IPS-20b (cell line): ENCODE results near the gene RNF39.
A peak's percentile ranks its signal among the peaks of the same experiment; 100 is the strongest.
"Not testable (repeated sequence)": the region's sequence is repeated elsewhere in the genome, so short reads cannot be mapped to it uniquely, and the experiment has no call there.

Experiments used
- H3K27ac ChIP-seq: one replicate; pipeline ENCODE4 v1.5.1; 2013; ENCODE audit warnings: low read length
- H3K27me3 ChIP-seq: 2 replicates; pipeline ENCODE4 v1.6.1; 2013; ENCODE audit warnings: mild to moderate bottlenecking, low read length, inconsistent platforms; ENCODE audit not compliant: insufficient read depth
- H3K36me3 ChIP-seq: 2 replicates; pipeline ENCODE4 v1.6.1; 2013; ENCODE audit warnings: low read depth, mild to moderate bottlenecking, inconsistent platforms, low read length, moderate library complexity; ENCODE audit not compliant: insufficient read depth
- H3K4me1 ChIP-seq: 2 replicates; pipeline ENCODE4 v1.6.1; 2013; ENCODE audit warnings: mild to moderate bottlenecking, control low read depth, inconsistent platforms, low read length, moderate library complexity; ENCODE audit not compliant: insufficient read depth
- H3K4me3 ChIP-seq: 2 replicates; pipeline ENCODE4 v1.5.1; 2013; ENCODE audit warnings: mild to moderate bottlenecking, low read length, inconsistent platforms
- H3K9ac ChIP-seq: 2 replicates; pipeline ENCODE4 v1.6.1; 2013; ENCODE audit warnings: low read depth, mild to moderate bottlenecking, inconsistent platforms, low read length, moderate library complexity
- H3K9me3 ChIP-seq: 2 replicates; pipeline ENCODE4 v1.6.1; 2013; ENCODE audit warnings: mild to moderate bottlenecking, low read depth, low read length, inconsistent platforms; ENCODE audit not compliant: insufficient read depth

Gene RNF39

GRCh38 chr6:30075094-30075789, at the start of gene RNF39:
Gene RNF39 (minus strand): TSS chr6:30075769. CDS start chr6:30075585, 184 bp downstream.
- H3K27ac ChIP-seq: peak within 1 kb of the TSS; percentile 18
- H3K27me3 ChIP-seq: peaks cover 61% of the 10 kb centered on the region
- H3K36me3 ChIP-seq: peaks cover 5% of the 10 kb centered on the region; the same call in 1 of the 2 replicates
- H3K4me3 ChIP-seq: peak within 1 kb of the TSS; percentile 74
- peaks cover 12% of the 10 kb centered on the region for H3K4me1 ChIP-seq
- H3K9me3 ChIP-seq: no peaks in the 10 kb centered on the region
- H3K9ac ChIP-seq: peak within 1 kb of the TSS; percentile 62; the same call in 1 of the 2 replicates

GRCh38 chr6:30122515-30122914, 46.9 kb upstream of the RNF39 start:
- H3K4me3 ChIP-seq: no peak overlapping the region
- H3K27me3 ChIP-seq: peaks cover 32% of the 10 kb centered on the region
- no peak overlapping the region for H3K27ac ChIP-seq
- no peak overlapping the region for H3K9ac ChIP-seq
- H3K36me3 ChIP-seq: no peaks in the 10 kb centered on the region
- no peaks in the 10 kb centered on the region for H3K9me3 ChIP-seq
- H3K4me1 ChIP-seq: no peaks in the 10 kb centered on the region

- H3K9ac ChIP-seq: no peak overlapping the region
Observed at GRCh38 chr6:30121446-30122366, 46.1 kb upstream of the RNF39 start.

DNA sequence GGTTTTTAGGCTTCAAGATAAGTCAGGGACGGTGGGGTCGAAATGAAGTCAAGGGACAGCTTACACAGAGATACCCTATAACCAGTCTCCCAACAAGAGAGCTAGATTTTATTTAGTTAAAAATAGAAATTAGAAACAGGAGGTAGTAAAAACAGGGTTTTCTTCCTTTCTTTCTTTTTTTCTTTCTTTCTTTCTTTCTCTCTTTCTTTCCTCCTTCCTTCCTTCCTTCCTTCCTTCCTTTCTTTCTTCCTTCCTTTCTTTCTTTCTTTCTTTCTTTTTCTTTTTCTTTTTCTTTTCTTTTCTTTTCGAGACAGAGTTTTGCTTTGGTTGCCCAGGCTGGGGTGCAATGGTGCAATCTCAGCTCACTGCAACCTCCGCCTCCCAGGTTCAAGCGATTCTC, 43.1 kb upstream of the RNF39 start:
- H3K4me1 ChIP-seq, H3K9ac ChIP-seq, H3K27ac ChIP-seq, H3K36me3 ChIP-seq, H3K4me3 ChIP-seq, H3K9me3 ChIP-seq: not testable (repeated sequence)
- H3K27me3 ChIP-seq: peaks cover 14% of the 10 kb centered on the region

More at GRCh38 chr6:30121446-30122366, 46.1 kb upstream of the RNF39 start:
- Histone ChIP-seq H3K9me3 (no peaks in the 10 kb centered on the region), H3K4me1 (no peaks in the 10 kb centered on the region), H3K27ac (no peak overlapping the region), H3K27me3 (peaks cover 24% of the 10 kb centered on the region), H3K4me3 (no peak overlapping the region), H3K36me3 (no peaks in the 10 kb centered on the region)

GRCh38 chr6:30116724-30117123, 41.2 kb upstream of the RNF39 start:
- Histone ChIP-seq H3K27me3 (peaks cover 29% of the 10 kb centered on the region), H3K9me3 (no peaks in the 10 kb centered on the region), H3K27ac (no peak overlapping the region), H3K36me3 (no peaks in the 10 kb centered on the region), H3K4me1 (no peaks in the 10 kb centered on the region), H3K4me3 (no peak overlapping the region), H3K9ac (no peak overlapping the region)

DNA sequence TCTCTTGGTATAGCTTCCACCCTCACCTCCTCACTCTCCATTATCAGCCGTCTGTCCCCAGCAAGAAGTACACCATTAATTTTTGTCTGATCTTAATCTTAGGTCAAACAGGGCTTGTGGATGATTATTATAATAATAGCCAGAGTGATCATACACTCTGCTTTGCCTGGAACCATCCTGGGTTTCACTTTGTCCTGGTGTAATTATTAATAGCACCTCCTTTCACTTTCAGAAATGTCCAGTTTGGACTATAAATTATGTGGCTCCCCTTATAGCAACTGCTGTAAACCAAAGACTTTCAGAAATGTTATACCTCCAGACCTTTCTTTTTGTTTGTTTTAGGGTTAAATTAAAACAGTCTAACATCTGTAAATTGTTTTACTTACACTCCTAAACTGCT, 38.3 kb upstream of the RNF39 start:
- Histone ChIP-seq H3K9me3 (no peaks in the 10 kb centered on the region), H3K4me3 (no peak overlapping the region), H3K27ac (no peak overlapping the region), H3K9ac (no peak overlapping the region), H3K4me1 (no peaks in the 10 kb centered on the region), H3K36me3 (no peaks in the 10 kb centered on the region), H3K27me3 (peaks cover 40% of the 10 kb centered on the region)

- Histone ChIP-seq H3K27me3 (peaks cover 40% of the 10 kb centered on the region), H3K27ac (no peak within 1 kb of the TSS), H3K9ac (no peak within 1 kb of the TSS), H3K9me3 (no peaks in the 10 kb centered on the region), H3K36me3 (no peaks in the 10 kb centered on the region), H3K4me1 (no peaks in the 10 kb centered on the region), H3K4me3 (no peak within 1 kb of the TSS)
Observed at GRCh38 chr6:30113003-30113759, 37.6 kb upstream of the RNF39 start, which contains the start of gene TRIM31. Gene TRIM31 (minus strand): TSS chr6:30113090. CDS start chr6:30112805, 285 bp downstream.

- no peaks in the 10 kb centered on the region for H3K36me3 ChIP-seq
- peaks cover 40% of the 10 kb centered on the region for H3K27me3 ChIP-seq
- no peak overlapping the region for H3K4me3 ChIP-seq
- no peaks in the 10 kb centered on the region for H3K4me1 ChIP-seq
- H3K9ac ChIP-seq: no peak overlapping the region
- no peaks in the 10 kb centered on the region for H3K9me3 ChIP-seq
- no peak overlapping the region for H3K27ac ChIP-seq
Observed at GRCh38 chr6:30112402-30112994, 36.9 kb upstream of the RNF39 start.

GRCh38 chr6:30111266-30111856, 35.8 kb upstream of the RNF39 start:
- no peak overlapping the region for H3K27ac ChIP-seq
- no peaks in the 10 kb centered on the region for H3K36me3 ChIP-seq
- H3K4me1 ChIP-seq: no peaks in the 10 kb centered on the region
- no peak overlapping the region for H3K4me3 ChIP-seq
- peaks cover 40% of the 10 kb centered on the region for H3K27me3 ChIP-seq
- no peaks in the 10 kb centered on the region for H3K9me3 ChIP-seq
- no peak overlapping the region for H3K9ac ChIP-seq

- Histone ChIP-seq H3K9me3 (no peaks in the 10 kb centered on the region), H3K9ac (no peak overlapping the region), H3K4me1 (peaks cover 6% of the 10 kb centered on the region; the same call in 1 of the 2 replicates), H3K27ac (no peak overlapping the region), H3K36me3 (no peaks in the 10 kb centered on the region), H3K4me3 (no peak overlapping the region), H3K27me3 (peaks cover 56% of the 10 kb centered on the region)
Observed at GRCh38 chr6:30104661-30105060, 29.1 kb upstream of the RNF39 start.

DNA sequence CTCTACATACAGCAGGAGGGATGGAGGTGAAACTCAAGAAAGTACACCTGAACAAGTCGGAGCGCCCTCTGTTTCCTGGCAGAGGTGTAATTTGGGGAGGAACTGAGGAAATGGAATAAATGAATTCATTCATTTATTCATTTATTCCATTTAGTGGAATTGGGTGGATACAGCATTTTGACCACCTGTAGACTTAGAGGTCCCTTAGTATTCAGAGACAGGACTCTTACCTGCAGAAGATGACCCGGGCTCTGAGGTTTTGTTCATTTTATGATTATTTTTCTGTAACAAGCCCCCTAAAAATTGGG, 28.3 kb upstream of the RNF39 start:
- H3K9ac ChIP-seq: no peak overlapping the region
- H3K27me3 ChIP-seq: peaks cover 64% of the 10 kb centered on the region
- no peak overlapping the region for H3K4me3 ChIP-seq
- no peaks in the 10 kb centered on the region for H3K9me3 ChIP-seq
- no peaks in the 10 kb centered on the region for H3K36me3 ChIP-seq
- no peak overlapping the region for H3K27ac ChIP-seq
- peaks cover 6% of the 10 kb centered on the region; the same call in 1 of the 2 replicates for H3K4me1 ChIP-seq
